Liver (tissue), 9 donors: ENCODE results near the gene PDPN. TPM values are rescaled to one million over a fixed set of nuclear protein-coding genes. Genes with fewer than 3 reads are reported as not detected.

Source experiments
- DNase-seq: peaks from one replicate; pipeline ENCODE4 v3.0.0-alpha.2; 2017; ENCODE audit warnings: low spot score
- H3K27ac ChIP-seq, 2 donors: one replicate each; pipeline ENCODE4 v1.7.0; 2013; ENCODE audit warnings: inconsistent platforms in 2 of 2, low read length in 2 of 2, control low read depth in 1 of 2, low read depth in 1 of 2, mild to moderate bottlenecking in 1 of 2
- H3K27me3 ChIP-seq, 4 donors: one replicate each; pipeline versions ENCODE4 v1.6.1 to v1.7.0; 2013; ENCODE audit warnings: low read length in 3 of 4, inconsistent platforms in 1 of 4, mild to moderate bottlenecking in 1 of 4, moderate library complexity in 1 of 4; ENCODE audit not compliant: control insufficient read depth in 4 of 4, insufficient read depth in 4 of 4
- H3K36me3 ChIP-seq, 4 donors: one replicate each; pipeline versions ENCODE4 v1.6.1 to v1.7.0; 2013; ENCODE audit warnings: low read length in 3 of 4, mild to moderate bottlenecking in 3 of 4, low read depth in 1 of 4, moderate library complexity in 1 of 4; ENCODE audit not compliant: control insufficient read depth in 4 of 4, insufficient read depth in 3 of 4
- H3K4me1 ChIP-seq, 4 donors: one replicate each; pipeline versions ENCODE4 v1.6.1 to v1.7.0; 2013; ENCODE audit warnings: low read length in 3 of 4, mild to moderate bottlenecking in 3 of 4, moderate library complexity in 1 of 4; ENCODE audit not compliant: control insufficient read depth in 4 of 4, insufficient read depth in 4 of 4
- H3K4me3 ChIP-seq, 3 donors: one replicate each; pipeline versions ENCODE4 v1.6.1 to v1.7.0; 2013; ENCODE audit warnings: low read length in 3 of 3, control low read depth in 1 of 3, low read depth in 1 of 3, mild to moderate bottlenecking in 1 of 3
- H3K9ac ChIP-seq, 2 donors: one replicate each; pipeline ENCODE4 v1.7.0; 2013; ENCODE audit warnings: low read length in 2 of 2, mild to moderate bottlenecking in 2 of 2, moderate library complexity in 2 of 2, control low read depth in 1 of 2, low read depth in 1 of 2
- H3K9me3 ChIP-seq, 4 donors: one replicate each; pipeline versions ENCODE4 v1.6.1 to v1.7.0; 2013; ENCODE audit warnings: low read length in 3 of 4; ENCODE audit not compliant: control insufficient read depth in 4 of 4
- EGR1 ChIP-seq, 2 donors: IDR thresholded peaks; 2 replicates each; pipeline ENCODE4 v1.6.1; 2016 to 2018; ENCODE audit warnings: antibody characterized with exemption in 2 of 2, low read depth in 2 of 2
- FOXA1 ChIP-seq: IDR thresholded peaks from 2 replicates; pipeline ENCODE4 v1.6.1; 2016; ENCODE audit warnings: antibody characterized with exemption
- FOXA2 ChIP-seq: IDR thresholded peaks from 2 replicates; pipeline ENCODE4 v1.6.1; 2016; ENCODE audit warnings: antibody characterized with exemption
- GABPA ChIP-seq, 2 donors: IDR thresholded peaks in 1 of 2; conservative IDR thresholded peaks in 1 of 2; 2 replicates each; pipeline ENCODE4 v1.6.1; 2016; ENCODE audit warnings: antibody characterized with exemption in 2 of 2, mild to moderate bottlenecking in 1 of 2, moderate library complexity in 1 of 2
- HNF4A ChIP-seq, 2 donors: conservative IDR thresholded peaks; 2 replicates each; pipeline ENCODE4 v1.6.1; 2016; ENCODE audit warnings: antibody characterized with exemption in 2 of 2, mild to moderate bottlenecking in 2 of 2
- HNF4G ChIP-seq: IDR thresholded peaks from 2 replicates; pipeline ENCODE4 v1.6.1; 2016; ENCODE audit warnings: antibody characterized with exemption
- JUND ChIP-seq, 2 donors: IDR thresholded peaks; 2 replicates each; pipeline ENCODE4 v1.6.1; 2016; ENCODE audit warnings: antibody characterized with exemption in 2 of 2
- NR2F2 ChIP-seq: IDR thresholded peaks from 2 replicates; pipeline ENCODE4 v1.6.1; 2016; ENCODE audit warnings: antibody characterized with exemption
- REST ChIP-seq: IDR thresholded peaks from 2 replicates; pipeline ENCODE4 v1.6.1; 2016; ENCODE audit warnings: antibody characterized with exemption, mild to moderate bottlenecking
- RXRA ChIP-seq, 2 donors: IDR thresholded peaks; 2 replicates each; pipeline ENCODE4 v1.6.1; 2017 to 2018; ENCODE audit warnings: antibody characterized with exemption in 2 of 2, mild to moderate bottlenecking in 1 of 2
- SP1 ChIP-seq: IDR thresholded peaks from 2 replicates; pipeline ENCODE4 v1.6.1; 2018; ENCODE audit warnings: antibody characterized with exemption, mild to moderate bottlenecking
- TAF1 ChIP-seq: conservative IDR thresholded peaks from 2 replicates; pipeline ENCODE4 v1.6.1; 2016; ENCODE audit warnings: antibody characterized with exemption, mild to moderate bottlenecking
- YY1 ChIP-seq: IDR thresholded peaks from 2 replicates; pipeline ENCODE4 v1.6.1; 2016; ENCODE audit warnings: antibody characterized with exemption, mild to moderate bottlenecking
- WGBS: extraction: QIAGEN DNeasy Blood & Tissue Kit; methylation state at CpG from one replicate; pipeline ENCODE4 v1.1.7; 2013; 5-methylcytosine and 5-hydroxymethylcytosine counted together
- polyA plus RNA-seq, 2 donors: library from polyadenylated mRNA; stranded (reverse) in 1 of 2; unstranded in 1 of 2; fragments of 200-250 nt in 1 of 2; fragments of >200 nt in 1 of 2; fragmentation: Nextera tagmentation in 1 of 2; extraction: Ambion mirVana in 1 of 2; gene quantifications; one replicate each; pipeline versions ENCODE4 v1.2.1 to v1.2.3, GENCODE V29; 2013 to 2015
- total RNA-seq, 2 donors: library from RNA; depleted of rRNA; stranded (reverse); fragments of >200 nt; gene quantifications; one replicate each; pipeline ENCODE4 v1.2.3, GENCODE V29; 2014
- TF ChIP-seq, protein P1 (sequence below): fragments of 150-350 bp; IDR thresholded peaks from 2 replicates; pipeline ENCODE4 v1.5.1; 2017; ENCODE audit warnings: improper control_type of control experiment, low read depth, low read length; ENCODE audit not compliant: missing input control
- TF ChIP-seq, protein P2 (sequence below): IDR thresholded peaks from 2 replicates; pipeline ENCODE4 v1.6.1; 2016; ENCODE audit warnings: antibody characterized with exemption
- TF ChIP-seq, protein P3 (sequence below): IDR thresholded peaks from 2 replicates; pipeline ENCODE4 v1.6.1; 2016; ENCODE audit warnings: antibody characterized with exemption
- donor health status: healthy.
- donor health status: healthy.
- donor health status: healthy.
- donor health status: healthy.
- donor health status: healthy.

PDPN gene
- total and polyA plus RNA-seq, 4 donors = 0.09 to 0.31 (median 0.21) TPM

GRCh38 chr1:13651279-13651678 is 67.6 kb downstream of the PDPN start:
- peak in 1 of 2 donors; percentile 18 for TF ChIP-seq HNF4A (conservative IDR thresholded peaks at IDR 0.05)
- no peak for TF ChIP-seq FOXA1
- H3K9ac ChIP-seq = no peak overlapping the region
- 41% methylated on average over 3 of the region's 3 CpGs for WGBS
- no peak overlapping the region for H3K4me3 ChIP-seq
- H3K4me1 ChIP-seq = no peaks in the 10 kb centered on the region
- H3K27me3 ChIP-seq = no peaks in the 10 kb centered on the region
- no peaks in the 10 kb centered on the region for H3K36me3 ChIP-seq
- DNase-seq = no peak
- no peak overlapping the region for H3K27ac ChIP-seq
- no peaks in the 10 kb centered on the region for H3K9me3 ChIP-seq

DNA sequence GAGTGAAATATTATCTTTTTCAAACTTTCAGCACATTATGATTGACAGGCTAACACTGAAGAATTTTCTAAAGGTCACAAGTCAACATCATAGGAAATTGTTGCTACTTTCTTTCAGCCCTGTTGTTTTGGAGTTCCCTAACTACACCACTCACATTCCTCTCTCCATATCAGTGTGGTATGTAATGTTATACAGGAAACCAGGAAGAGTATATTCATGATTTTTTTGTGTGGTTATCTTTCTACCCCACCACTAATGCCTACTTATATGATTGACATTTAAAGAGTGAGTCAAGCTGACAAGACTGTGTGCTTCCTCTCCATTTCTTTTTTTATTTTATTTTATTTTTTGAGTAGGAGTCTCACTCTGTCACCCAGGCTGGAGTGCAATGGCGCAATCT is 68.6 kb downstream of the PDPN start:
- H3K9ac ChIP-seq = no peak overlapping the region
- H3K4me1 ChIP-seq = no peaks in the 10 kb centered on the region
- no peak overlapping the region for H3K4me3 ChIP-seq
- TF ChIP-seq HNF4G (no peak), RXRA (IDR thresholded peaks at IDR 0.05) (no peak), TAF1 (no peak), YY1 (no peak)
- H3K27ac ChIP-seq = no peak overlapping the region
- H3K27me3 ChIP-seq = no peaks in the 10 kb centered on the region
- 77% methylated on average over 1 of the region's 1 CpG for WGBS
- no peak for DNase-seq
- H3K9me3 ChIP-seq = no peaks in the 10 kb centered on the region
- no peaks in the 10 kb centered on the region for H3K36me3 ChIP-seq

- H3K4me3 ChIP-seq = no peak overlapping the region
Measured at GRCh38 chr1:13661539-13661938, 77.9 kb downstream of the PDPN start.

More at GRCh38 chr1:13661539-13661938, 77.9 kb downstream of the PDPN start:
- TF ChIP-seq HNF4A (conservative IDR thresholded peaks at IDR 0.05) = no peak
- TF ChIP-seq RXRA (IDR thresholded peaks at IDR 0.05) = no peak
- TF ChIP-seq NR2F2 = no peak
- TF ChIP-seq GABPA (IDR thresholded peaks at IDR 0.05 in 1 of 2, conservative IDR thresholded peaks at IDR 0.05 in 1 of 2) = no peak
- TF ChIP-seq JUND (IDR thresholded peaks at IDR 0.05) = no peak
- TF ChIP-seq SP1 = no peak
- TF ChIP-seq, protein P1, sequence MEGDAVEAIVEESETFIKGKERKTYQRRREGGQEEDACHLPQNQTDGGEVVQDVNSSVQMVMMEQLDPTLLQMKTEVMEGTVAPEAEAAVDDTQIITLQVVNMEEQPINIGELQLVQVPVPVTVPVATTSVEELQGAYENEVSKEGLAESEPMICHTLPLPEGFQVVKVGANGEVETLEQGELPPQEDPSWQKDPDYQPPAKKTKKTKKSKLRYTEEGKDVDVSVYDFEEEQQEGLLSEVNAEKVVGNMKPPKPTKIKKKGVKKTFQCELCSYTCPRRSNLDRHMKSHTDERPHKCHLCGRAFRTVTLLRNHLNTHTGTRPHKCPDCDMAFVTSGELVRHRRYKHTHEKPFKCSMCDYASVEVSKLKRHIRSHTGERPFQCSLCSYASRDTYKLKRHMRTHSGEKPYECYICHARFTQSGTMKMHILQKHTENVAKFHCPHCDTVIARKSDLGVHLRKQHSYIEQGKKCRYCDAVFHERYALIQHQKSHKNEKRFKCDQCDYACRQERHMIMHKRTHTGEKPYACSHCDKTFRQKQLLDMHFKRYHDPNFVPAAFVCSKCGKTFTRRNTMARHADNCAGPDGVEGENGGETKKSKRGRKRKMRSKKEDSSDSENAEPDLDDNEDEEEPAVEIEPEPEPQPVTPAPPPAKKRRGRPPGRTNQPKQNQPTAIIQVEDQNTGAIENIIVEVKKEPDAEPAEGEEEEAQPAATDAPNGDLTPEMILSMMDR = no peak
- TF ChIP-seq EGR1 (IDR thresholded peaks at IDR 0.05; ENCODE audit: low read depth in 2 of 2) = no peak
- no peak for TF ChIP-seq FOXA2
- TF ChIP-seq YY1 = no peak
- no peak for TF ChIP-seq HNF4G
- no peak for TF ChIP-seq FOXA1
- no peak for TF ChIP-seq TAF1
- TF ChIP-seq, protein P2, sequence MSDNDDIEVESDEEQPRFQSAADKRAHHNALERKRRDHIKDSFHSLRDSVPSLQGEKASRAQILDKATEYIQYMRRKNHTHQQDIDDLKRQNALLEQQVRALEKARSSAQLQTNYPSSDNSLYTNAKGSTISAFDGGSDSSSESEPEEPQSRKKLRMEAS = no peak
- TF ChIP-seq, protein P3, sequence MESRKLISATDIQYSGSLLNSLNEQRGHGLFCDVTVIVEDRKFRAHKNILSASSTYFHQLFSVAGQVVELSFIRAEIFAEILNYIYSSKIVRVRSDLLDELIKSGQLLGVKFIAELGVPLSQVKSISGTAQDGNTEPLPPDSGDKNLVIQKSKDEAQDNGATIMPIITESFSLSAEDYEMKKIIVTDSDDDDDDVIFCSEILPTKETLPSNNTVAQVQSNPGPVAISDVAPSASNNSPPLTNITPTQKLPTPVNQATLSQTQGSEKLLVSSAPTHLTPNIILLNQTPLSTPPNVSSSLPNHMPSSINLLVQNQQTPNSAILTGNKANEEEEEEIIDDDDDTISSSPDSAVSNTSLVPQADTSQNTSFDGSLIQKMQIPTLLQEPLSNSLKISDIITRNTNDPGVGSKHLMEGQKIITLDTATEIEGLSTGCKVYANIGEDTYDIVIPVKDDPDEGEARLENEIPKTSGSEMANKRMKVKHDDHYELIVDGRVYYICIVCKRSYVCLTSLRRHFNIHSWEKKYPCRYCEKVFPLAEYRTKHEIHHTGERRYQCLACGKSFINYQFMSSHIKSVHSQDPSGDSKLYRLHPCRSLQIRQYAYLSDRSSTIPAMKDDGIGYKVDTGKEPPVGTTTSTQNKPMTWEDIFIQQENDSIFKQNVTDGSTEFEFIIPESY = no peak
- TF ChIP-seq REST = no peak
- DNase-seq = no peak
- Histone ChIP-seq H3K27me3 (no peaks in the 10 kb centered on the region), H3K9me3 (no peaks in the 10 kb centered on the region), H3K4me1 (no peaks in the 10 kb centered on the region), H3K27ac (no peak overlapping the region), H3K36me3 (no peaks in the 10 kb centered on the region), H3K9ac (no peak overlapping the region)
- 88% methylated on average over 5 of the region's 5 CpGs for whole genome bisulfite sequencing
